GM18498 (cell line): ENCODE measurements around the gene ETS2.

Experiments used
- ATAC-seq: cut with Tn5 transposase; IDR thresholded peaks from one replicate; pipeline ENCODE4 v1.9.1; 2021; ENCODE audit warnings: mild to moderate bottlenecking, moderate library complexity; ENCODE audit not compliant: unreplicated experiment

ETS2 gene

DNA sequence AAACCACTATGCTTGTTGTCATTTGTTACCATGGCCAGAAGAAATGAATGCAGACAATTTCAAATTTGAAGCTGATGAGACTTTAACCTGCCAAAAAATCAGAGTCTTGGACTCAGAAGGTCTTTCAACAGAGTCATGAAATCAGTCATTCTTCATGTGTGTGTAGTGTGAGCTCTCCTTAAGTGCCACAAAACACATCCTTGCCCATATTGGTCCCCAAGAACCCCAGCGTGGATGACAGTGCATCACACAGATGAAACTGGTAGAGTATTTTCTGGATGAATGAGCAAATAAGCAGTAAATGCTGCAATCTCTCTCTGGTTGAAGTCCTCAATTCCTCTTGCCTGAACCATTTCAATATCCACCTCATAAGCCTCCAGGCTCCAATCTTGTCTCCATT, 28.7 kb upstream of the ETS2 start:
- ATAC-seq, result no peak

DNA sequence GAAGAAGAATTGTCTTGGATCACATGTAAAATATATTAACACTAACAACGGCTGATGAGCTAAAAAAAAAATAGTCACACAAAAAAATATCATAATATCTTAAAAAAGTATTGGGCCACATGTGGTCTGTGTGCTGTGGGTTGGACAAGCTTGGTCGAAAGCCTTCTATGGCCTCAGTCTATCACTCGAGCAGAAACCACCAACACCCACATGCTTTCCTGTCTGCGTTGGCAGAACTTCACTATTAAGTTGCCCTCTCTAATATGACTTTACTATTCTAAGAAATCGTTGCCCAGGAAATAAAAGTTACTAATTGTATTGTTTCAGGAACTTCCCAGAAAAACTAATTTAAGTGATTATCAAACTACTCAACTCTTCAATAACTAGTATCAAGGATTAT, 28.2 kb upstream of the ETS2 start:
- ATAC-seq, result no peak

DNA sequence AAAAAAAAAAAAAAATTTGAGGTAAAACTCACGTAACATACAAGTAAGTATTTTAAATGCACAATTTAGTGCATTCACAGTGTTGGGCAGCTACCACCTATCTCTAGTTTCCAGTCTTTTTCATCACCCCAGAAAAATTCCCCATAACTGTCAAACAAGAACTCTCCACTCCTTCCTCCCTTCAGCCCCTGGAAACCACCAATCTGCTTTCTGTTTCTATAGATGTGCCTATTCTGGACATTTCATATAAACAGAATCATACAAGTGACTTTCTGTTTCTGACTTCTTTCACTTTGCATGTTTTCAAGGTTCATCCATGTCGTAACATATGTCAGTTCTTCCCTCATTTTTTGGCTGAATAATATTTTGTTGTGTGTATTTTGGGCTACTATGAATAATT, 24.9 kb upstream of the ETS2 start:
- ATAC-seq, result peak; percentile 80

DNA sequence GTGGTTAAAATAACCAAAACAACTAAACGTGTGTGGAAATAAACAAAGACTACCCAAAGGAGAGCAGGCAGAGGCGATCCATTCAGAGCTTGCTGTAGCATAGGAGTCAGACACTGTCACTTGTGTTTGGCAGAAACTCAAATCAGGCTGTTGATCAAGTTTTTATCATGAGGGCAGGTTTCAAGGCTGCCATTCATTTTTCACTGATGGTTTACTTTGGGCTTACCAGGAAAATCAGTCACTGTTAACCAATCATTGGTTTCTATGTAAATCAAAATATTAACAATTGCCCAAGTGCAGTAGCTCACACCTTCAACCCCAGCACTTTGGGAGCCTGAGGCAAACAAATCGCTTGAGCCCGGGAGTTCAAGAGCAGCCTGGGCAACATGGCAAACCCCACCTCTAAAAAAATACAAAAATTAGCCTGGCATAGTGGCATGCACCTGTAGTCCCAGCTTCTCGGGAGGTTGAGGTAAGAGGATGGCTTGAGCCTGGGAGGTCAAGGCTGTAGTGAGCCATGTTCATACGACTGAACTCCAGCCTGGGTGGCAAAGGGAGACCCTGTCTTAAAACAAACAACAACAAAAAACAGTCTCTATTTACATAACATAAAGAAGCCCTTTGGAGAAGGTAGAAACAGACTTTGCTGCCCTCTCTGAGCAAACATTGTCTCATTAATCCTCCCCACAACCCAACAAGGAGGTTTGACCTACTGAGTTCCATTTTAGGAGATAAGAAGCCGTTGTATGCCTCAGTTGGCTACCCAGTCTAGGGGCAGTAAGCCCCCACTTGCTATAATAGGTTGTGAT, 21.1 kb upstream of the ETS2 start:
- ATAC-seq, result no peak

DNA sequence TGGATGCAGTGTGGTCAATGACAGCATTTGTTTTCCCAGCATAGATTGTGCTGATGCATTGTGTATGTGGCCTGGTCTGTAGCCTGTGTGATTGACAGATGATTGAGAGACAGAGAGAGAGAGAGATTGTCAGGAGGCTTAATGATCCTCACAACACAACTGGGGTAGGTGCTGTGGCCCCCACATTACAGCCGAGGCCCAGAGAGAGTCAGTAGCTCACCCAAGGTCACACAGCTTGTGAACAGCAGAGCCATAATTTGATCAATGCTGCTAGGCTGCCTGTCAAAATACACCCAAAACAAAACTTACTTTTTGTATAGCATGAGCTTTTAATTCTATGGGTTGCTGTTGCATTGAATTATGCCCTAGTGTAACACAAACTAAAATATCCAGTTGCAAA, 20.2 kb upstream of the ETS2 start:
- no peak for ATAC-seq

DNA sequence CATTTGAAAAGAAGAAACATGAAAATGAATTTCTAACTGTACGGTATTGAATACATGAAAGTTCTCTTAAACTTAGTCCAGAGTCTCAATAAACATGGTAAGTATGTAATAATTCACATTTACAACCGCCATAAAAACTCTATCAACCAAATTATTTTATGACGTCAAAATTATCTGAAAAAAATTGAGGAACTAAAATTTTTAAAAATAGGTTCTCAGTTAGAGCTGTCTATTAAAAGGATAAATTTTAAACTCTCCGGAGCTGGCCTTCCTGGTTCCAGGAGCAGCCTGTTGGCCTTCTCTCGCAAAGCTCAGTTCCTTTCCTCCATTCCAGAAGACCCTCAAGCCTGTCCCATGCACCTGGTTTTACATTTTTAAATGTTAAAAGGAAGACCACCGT, 18.7 kb upstream of the ETS2 start:
- ATAC-seq, result no peak

DNA sequence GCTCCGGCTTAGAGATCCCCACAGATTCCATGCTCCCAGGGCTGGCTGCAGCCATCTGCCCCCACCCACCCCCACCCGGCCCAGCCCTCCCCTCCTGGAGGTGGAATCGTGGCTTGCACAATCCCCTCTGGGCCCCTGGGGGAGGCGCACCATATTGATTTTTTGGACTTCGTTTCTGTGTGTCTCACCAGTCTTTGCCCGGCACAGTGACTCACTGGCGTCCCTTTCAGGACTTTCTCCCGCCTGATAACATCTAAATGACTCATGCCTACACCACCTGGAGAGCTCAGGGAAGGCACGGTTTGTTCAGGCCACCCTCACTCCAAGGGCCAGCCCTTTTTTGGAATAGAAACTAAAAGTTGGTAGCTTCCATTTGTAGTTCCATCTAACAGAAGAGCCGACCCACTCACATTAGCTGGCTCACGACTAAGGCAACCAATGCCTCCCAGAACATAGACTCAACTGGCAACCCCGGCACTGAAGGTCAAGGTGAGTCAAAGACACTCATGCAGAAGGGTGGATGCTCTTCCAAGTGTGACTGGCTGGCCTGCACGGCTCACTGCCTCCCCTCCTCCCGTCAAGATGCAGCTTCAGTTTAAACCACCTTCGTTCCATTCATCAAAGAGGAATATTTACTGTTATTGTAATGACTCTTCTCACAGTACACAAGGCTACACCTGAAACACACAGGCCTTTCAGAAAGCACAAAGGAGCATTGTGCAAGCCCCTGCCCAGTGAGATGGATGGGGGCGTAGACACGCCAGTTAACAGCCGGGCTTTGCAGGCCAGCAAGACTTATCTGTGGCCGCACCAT, 18.1 kb upstream of the ETS2 start:
- no peak for ATAC-seq

DNA sequence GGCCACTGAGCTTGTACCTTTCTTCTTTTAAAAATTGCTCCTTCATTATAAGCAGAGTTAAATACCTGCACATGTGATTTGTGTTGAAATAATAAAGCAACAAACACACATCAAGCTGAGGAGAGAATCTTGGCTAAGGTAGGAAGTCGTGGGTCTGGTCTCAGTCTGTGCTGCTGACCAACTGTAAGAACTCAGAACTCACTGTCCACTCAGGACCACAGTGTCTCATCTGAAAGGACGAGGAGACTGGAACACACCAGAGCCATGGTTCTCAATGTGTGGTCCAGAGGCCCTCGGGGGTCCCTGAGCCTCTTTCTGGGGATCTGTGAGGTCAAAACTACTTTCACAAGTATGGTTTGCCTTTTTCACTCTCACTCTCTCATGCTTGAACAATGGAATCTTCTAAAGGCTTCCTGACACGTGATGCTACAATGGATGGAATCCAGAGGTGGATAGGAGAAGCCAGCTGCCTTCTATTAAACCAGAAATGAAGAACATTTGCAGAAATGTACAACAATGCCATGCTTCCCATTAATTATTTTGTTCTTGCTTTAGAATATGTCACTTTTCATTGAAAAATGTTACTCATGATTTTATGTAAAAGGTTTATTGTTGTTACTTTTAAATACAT, 17.3 kb upstream of the ETS2 start:
- ATAC-seq, result no peak

DNA sequence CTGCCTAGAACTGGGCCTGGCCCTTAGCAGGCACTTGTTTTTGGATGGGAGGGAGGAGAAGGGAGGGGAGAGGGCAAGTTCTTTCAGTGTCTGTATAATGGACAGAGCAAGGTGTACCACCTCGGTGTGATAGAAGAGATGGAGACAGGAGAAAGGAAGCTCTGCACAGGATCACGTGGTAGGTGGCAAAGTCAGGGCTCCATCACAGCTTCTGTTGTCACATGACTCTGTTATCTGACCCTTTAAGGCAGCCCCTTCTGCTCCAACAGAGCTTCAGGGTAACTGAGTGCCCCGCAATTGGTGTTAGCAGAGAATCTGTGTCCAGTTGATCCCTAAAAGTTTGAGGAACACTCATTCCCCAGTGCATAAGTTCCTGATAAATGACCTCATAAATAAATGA, 16.5 kb upstream of the ETS2 start:
- ATAC-seq, result no peak

DNA sequence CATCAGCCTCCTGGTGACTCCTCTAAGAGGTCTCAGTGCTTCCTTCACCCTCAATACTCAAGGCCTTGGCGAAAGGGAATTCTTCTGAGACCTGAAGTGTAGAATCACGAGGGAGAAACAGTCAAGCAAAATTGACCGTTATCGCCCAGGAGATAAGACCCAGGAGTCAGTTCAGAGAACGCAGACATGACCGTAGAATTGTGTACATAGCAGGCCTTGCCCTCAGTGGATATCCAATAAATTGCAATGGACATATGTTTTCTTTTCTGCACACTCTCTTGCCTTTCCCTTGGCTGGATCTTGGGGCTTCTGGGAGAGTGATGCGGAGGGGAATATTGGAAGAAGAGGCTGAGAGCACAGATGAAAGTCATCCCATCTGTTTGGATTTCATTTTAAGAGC, 15.7 kb upstream of the ETS2 start:
- no peak for ATAC-seq

DNA sequence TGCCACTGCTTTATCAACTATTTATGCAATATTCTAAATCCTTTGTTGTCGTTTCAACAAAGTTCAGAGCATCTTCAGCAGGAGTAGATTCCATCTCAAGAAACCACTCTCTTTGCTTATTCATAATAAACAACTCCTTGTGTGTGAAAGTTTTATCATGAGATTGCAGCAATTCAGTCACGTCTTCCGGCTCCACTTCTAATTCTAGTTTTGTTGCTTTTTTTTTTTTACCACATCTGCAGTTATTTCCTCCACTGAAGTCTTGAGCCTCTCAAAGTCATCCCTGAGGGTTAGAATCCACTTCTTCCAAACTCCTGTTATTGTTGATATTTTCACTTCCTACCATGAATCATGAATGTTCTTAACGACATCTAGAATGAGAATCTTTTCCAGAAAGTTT, 14.8 kb upstream of the ETS2 start:
- no peak for ATAC-seq

DNA sequence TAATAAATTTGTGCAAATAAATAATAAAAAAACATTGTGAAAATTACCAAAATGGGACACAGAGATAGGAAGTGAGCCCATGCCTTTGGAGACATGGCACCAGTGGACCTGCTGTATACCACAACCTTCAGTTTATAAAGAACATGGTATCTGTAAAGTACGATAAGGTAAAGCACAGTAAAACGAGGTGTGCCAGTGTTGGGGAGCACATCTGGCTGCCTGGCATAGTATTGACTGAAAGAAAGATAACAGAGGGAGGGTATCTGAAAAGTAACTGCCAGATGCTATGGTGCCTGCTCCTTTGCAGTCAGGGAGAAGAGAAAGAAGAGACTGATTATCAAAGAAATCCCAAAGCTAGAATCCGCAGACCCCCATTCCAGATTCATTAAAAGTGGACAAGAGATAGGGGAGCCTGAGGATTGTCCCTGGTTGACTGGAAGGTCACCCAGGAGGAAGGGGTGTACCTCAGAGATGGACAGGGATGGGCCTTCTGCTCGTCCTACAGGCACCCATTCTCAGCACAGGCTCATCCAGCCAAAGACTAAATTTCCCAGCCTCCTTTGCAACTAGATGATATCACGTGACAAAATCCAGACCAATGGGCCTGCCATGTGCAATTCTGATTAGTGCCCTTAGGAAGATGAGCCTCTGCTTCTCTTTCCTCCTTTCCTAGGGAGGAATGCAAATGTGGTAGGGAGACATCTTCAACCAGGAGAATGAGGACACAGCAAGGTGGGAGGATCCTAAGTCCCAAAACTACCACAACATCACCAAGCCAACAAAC, 12.9 kb upstream of the ETS2 start:
- ATAC-seq, result no peak

DNA sequence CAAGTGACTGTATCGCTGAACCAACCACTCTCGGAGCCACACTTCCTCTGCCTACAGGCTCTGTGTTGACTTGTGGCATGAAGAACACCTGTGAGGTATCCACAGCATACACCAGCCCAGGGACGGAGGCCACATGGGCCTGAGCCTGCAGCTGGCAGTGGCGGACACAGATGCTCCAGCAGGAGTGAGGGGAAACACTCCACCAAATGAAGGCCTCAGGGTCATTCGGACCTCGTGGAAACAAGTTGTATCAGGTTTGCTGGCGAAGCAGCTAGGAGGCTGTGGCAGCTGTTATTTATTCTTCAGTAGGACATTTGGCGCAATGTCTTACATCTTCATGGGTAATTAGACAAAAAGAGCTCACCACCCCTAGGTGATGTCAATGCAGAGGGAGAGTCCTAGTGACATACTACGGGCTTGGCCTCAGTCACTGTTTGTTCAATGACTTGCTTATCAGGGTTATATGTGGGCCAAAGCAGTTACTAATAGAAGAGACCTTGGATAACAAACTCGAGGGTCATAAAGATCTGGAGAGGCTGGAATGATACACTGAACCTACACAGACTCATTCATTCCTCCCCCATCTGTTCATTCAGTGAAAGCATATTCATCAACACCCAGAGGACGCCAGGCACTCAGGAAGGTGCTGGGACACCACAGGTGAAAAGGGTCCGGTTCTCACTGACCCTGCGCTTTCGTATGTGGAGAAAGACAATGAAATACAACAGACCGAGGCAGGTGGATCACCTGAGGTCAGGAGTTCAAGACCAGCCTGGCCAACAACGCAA, 11.6 kb upstream of the ETS2 start:
- no peak for ATAC-seq

DNA sequence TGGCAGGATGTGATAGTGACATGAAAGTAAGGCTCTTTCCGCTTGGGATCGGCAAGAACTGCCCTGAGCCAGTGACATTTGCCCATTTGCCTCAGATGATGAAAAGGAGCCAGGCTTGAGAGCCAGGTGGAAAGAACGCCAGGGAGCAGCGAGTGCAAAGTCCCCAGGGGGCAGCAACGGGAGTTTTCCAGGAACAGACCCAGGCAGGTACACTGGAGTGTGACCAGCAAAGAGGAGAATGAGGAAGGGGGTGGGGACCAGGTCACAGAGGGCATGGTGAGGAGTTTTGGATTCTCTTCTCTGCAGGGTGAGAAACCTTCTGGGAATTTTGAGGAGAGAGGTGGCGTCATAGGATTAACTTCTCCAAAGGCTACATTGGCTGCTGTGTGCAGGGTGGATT, 10.8 kb upstream of the ETS2 start:
- ATAC-seq, result no peak

DNA sequence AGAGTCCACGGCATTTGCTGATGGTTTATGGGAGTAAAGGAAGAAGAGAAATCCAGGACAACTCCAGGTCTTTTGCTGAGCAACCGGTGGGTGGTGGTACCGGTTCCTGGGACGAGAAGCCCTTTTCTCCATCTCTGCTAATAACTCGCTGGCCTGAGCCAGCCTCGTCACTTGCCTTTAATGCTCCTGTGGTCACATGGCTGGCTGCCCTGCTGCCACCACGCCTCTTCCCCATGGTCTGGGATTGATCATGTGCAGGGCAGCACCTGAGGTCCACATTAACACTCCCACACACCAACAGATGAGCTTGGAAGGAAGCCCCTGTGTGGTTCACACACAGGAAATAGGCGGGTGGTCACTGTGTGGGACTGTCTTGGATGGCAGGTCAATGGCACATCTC, 10.3 kb upstream of the ETS2 start:
- ATAC-seq, result no peak

DNA sequence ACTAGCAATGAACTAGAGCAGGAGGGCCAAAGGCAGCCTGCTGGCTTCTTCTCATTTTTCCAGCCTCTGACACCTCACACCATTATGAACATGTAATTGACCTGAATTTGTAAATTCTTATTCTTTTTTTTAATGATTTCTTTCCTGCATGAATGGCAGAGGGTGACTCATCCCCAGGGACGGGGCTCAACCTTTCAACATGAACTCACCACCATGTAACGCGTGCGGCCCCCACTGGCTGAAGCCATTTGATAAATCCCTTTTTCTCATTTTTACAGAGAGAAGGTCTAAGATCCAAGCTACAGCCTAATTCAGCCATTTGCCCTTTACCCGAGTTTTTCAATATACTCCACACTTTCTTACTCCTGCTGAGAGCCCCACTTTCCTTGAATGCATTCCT, 9.3 kb upstream of the ETS2 start:
- ATAC-seq, result no peak

DNA sequence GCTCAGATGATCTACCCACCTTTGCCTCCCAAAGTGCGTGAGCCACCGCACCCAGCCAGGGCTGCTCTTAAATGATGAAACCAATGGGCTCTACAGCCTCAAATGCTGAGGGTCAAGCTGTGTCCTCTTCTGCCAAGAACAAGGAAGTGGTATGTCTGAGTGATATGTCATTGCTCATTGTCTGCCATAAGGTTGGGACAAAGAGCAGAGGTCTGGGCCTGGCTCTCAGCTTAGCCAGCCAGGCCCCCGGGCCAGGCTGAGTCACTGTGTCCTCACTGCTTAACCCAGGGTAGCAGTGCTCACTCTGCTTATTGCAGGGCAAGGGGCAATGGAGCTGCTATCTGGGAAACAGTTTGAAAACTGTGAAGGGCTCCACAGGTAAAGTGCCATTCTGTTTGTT, 8.3 kb upstream of the ETS2 start:
- ATAC-seq, result no peak

DNA sequence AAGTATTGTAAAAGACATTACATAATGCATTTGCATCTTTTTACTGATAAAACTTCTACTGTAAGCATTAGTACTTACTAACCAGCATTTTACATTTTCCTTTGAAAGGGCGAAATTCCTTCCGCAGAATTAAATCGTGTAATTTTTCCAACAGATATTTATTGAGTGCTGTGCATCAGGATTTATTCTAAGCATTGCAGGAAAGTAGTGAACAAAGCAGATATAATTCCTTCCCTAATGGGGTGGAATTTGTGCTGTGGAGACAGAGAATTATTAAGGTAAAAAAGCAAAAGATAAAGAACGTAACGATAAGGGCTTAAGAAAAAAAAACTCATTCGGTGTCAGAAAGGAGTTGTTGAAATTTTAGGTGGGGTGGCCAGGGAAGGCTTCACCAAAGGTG, 7.6 kb upstream of the ETS2 start:
- no peak for ATAC-seq

DNA sequence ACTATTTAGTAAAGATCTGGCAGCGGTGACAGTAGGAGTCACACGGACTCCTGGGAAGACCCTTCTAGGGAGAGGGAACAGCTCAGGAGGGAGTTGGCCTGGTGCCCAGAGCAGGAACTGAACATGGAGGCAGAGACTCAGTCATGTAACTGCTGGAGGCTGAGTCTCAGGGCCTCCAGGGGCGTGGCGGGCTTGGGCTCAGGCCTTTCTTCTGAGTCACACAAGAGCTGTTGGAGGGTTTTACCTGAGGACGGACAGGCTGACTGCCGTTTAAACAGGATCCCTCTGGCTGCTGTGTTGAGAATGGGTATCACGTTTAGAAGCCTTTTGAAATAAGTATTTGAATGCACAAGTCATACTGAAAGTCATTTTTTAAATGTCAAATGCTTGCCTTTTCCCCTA, 7.2 kb upstream of the ETS2 start:
- no peak for ATAC-seq

DNA sequence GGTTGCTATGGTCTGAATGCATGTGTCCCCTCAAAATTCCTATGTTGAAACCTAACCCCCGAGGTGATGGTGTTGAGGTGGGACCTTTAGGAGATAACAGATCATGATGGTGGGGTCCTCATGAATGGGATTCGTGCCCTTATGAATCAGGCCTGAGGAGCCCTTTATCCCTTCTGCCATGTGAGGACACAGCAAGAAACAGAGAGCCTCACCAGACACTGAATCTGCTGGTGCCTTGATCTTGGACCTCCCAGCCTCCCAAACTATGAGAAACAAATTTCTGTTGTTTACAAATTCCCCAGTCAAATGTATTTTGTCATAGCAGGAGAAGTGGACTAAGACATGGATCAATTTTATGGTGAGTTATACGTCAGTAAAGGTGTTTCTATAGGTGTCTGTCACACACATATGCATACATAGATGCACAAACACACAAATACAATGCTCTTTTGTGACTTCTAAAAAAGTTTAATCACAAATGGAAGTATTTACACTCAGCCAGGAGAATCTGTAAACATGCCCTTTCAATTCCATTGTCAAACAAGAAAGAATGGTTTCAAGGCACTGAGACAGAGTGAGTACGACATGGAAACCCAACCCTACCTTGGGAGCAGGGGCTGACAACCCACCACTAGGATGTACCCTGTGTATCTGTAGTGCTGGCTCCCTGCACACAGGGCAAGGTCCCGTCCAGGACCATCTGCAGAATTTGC, 5.5 kb upstream of the ETS2 start:
- no peak for ATAC-seq
